ENCODE data around the gene SNTB2. TPM values are rescaled to one million over a fixed set of nuclear protein-coding genes. Genes with fewer than 3 reads are reported as not detected.

Gene SNTB2
- total and polyA plus RNA-seq, 2 of the 8 experiments (the other 6 are each of a cell fraction or from before 2014, with no cell fraction given) = 6.0 to 16.1 TPM

- H3K23ac ChIP-seq (ENCODE audit: insufficient read length) = no peak overlapping the region
- H3K9ac ChIP-seq (replicated peaks in 1 of 4; ENCODE audit: extremely low read depth in 1 of 4, low read depth in 3 of 4, low read length in 3 of 4) = no peak overlapping the region
- H2BK5ac ChIP-seq (ENCODE audit: low read depth, low read length) = no peak overlapping the region
- H2BK20ac ChIP-seq (ENCODE audit: low read length) = no peak overlapping the region
- no peak overlapping the region for H3K18ac ChIP-seq (ENCODE audit: extremely low read depth, low read length)
- H3K9me3 ChIP-seq (ENCODE audit: insufficient read depth in 2 of 2, low read depth in 1 of 2, low read length in 1 of 2) = no peaks in the 10 kb centered on the region
- no peak overlapping the region for H3K4me3 ChIP-seq (ENCODE audit: extremely low read depth in 1 of 4, insufficient read depth in 2 of 4, low read depth in 3 of 4, low read length in 4 of 4)
- H2BK15ac ChIP-seq (ENCODE audit: low read length) = no peak overlapping the region
- no peak overlapping the region for H3K4ac ChIP-seq (replicated peaks; ENCODE audit: insufficient read length, low read depth, low read length)
- no peaks in the 10 kb centered on the region for H3K23me2 ChIP-seq (ENCODE audit: low read depth, low read length)
- no peaks in the 10 kb centered on the region; a peak in 1 of 7 replicates for H3K4me1 ChIP-seq (replicated peaks in 1 of 4; ENCODE audit: control insufficient read depth in 3 of 4, insufficient read depth in 4 of 4, low read length in 3 of 4)
- H2BK120ac ChIP-seq (replicated peaks; ENCODE audit: low read depth, low read length) = no peak overlapping the region
- H4K20me1 ChIP-seq (replicated peaks in 1 of 2; ENCODE audit: control insufficient read depth in 1 of 2, insufficient read depth in 2 of 2, low read length in 2 of 2) = no peaks in the 10 kb centered on the region
- H2BK12ac ChIP-seq (ENCODE audit: low read depth, low read length) = no peak overlapping the region
- CTCF ChIA-PET (ENCODE audit: partially characterized antibody) = interaction anchor here (0.6 to 6.9 kb wide), 4 partner anchors 12 to 157 kb away, joined by 3 to 50 read pairs (median 4); no protein-coding TSS in a partner anchor
- POLR2A ChIA-PET (ENCODE audit: partially characterized antibody) = interaction anchor here (0.9 to 2.4 kb wide), 7 partner anchors 9 to 171 kb away, joined by 3 to 8 read pairs (median 3); partner anchors contain the start of gene SNTB2
- no peak for DNase-seq (ENCODE audit: low read depth in 1 of 2, low spot score in 2 of 2)
- H2AK5ac ChIP-seq (ENCODE audit: low read depth, low read length) = no peak overlapping the region
- no peaks in the 10 kb centered on the region for H3K79me2 ChIP-seq (ENCODE audit: control insufficient read depth in 1 of 2, insufficient read depth in 2 of 2, low read length in 2 of 2)
- TF ChIP-seq HDAC6 (IDR thresholded peaks at IDR 0.05; ENCODE audit: low read depth, low read length) = no peak
- no peak for TF ChIP-seq CHD1 (IDR thresholded peaks at IDR 0.05; ENCODE audit: low read depth, low read length)
- TF ChIP-seq SP1 (IDR thresholded peaks at IDR 0.05; ENCODE audit: low read depth, low read length) = no peak
- WGBS, 2 experiments (ENCODE audit: extremely low coverage in 1 of 2, insufficient coverage in 1 of 2, insufficient read length in 1 of 2, insufficient replicate concordance in 2 of 2, low coverage in 1 of 2, low lambda C conversion rate in 2 of 2, missing lambda C conversion rate in 1 of 2) = 96% methylated on average over 4 of the region's 4 CpGs; no CpG with 5 or more reads in 1 of the 2 experiments
- FAIRE-seq = no peak
- no peak overlapping the region for H3K14ac ChIP-seq (ENCODE audit: insufficient read length)
- no peak overlapping the region for H2AFZ ChIP-seq (ENCODE audit: low read length)
- no peaks in the 10 kb centered on the region for H3K27me3 ChIP-seq (replicated peaks in 1 of 4; ENCODE audit: control insufficient read depth in 3 of 4, extremely low read depth in 1 of 4, insufficient read depth in 3 of 4, low read length in 3 of 4)
- peaks cover 26 to 53% (median 43%) of the 10 kb centered on the region in 4 experiments for H3K36me3 ChIP-seq (ENCODE audit: control insufficient read depth in 2 of 4, insufficient read depth in 4 of 4, low read length in 3 of 4)
- no peak overlapping the region for H3K4me2 ChIP-seq (ENCODE audit: insufficient read depth in 1 of 2, low read depth in 2 of 2, low read length in 2 of 2)
- no peak overlapping the region for H4K8ac ChIP-seq (ENCODE audit: extremely low read depth, insufficient read depth, low read length)
- no peak overlapping the region for H4K91ac ChIP-seq (replicated peaks; ENCODE audit: insufficient read length, low read length)
- no peaks in the 10 kb centered on the region for H3K79me1 ChIP-seq (ENCODE audit: low read depth, low read length)
- no peak overlapping the region for H4K5ac ChIP-seq (ENCODE audit: insufficient read length, low read depth, low read length)
- no peak overlapping the region for H3K56ac ChIP-seq (replicated peaks; ENCODE audit: insufficient read length, low read depth, low read length)
- no peak overlapping the region for H3K27ac ChIP-seq (ENCODE audit: low read depth, low read length)
These were observed 17.9 kb upstream of the SNTB2 start for GRCh38 chr16:69169051-69169450.
